GM18519 (cell line): ENCODE results near the gene SHROOM2.

Source experiments
- ATAC-seq: cut with Tn5 transposase; IDR thresholded peaks from one replicate; pipeline ENCODE4 v1.9.1; 2021; ENCODE audit warnings: mild to moderate bottlenecking, moderate library complexity; ENCODE audit not compliant: unreplicated experiment, low FRiP score

SHROOM2 gene

DNA sequence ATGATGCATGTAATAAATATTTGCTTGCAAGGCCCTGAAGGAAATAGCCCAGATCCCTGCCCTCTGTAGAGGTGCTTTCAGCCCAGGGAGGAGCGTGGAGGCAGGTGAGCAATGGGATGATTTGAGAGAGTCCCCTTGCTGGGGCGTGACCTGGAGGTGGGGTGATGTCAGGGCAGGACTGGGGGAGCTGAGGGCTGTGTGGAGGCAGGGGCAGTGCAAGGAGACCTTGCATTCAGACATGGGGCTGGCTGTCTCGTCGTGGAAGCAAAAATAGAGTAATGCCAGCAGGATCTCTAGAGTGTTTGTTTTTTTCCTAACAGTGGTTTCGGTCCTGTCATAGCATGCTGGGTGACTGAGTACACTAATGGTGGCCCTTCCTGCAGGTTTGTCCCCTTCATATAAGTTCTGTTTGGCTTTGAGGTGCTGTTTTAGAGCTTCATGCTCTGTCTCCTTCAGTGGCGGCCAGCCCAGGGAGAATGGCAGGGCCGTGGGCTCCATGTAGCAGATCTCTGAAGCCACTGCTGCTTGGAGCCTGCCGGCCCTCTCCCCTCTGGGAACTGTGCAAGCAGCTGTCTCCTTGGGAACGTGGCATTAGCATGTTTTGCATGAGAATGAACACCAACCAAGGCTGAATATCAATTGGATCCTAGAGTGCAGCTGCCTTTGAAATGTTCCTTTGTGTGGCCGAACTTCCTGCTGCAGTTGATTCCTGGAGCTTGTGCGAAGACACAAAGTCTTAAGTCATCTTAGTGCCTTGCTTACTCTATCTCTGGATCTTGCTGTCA, 141.7 kb downstream of the SHROOM2 start:
- ATAC-seq, result no peak

DNA sequence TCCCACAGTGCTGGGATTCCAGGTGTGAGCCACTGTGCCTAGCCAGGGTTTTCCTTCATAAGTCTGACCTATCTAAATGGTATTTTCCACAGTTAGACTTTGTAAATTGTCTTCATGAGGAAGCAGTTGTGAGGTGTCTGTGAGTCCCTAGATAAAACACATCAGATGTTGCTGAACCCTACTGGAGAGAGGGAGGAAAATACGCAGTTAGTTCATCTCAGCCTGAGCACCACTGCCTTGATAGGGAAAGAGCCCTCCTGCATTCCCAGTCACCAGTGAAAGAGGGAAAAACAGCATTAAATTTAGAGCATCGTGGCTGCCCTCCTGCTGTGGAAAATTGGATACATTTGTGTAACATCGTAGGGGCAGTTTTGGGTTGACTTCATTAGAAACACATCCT, 149.2 kb downstream of the SHROOM2 start:
- ATAC-seq, result no peak

DNA sequence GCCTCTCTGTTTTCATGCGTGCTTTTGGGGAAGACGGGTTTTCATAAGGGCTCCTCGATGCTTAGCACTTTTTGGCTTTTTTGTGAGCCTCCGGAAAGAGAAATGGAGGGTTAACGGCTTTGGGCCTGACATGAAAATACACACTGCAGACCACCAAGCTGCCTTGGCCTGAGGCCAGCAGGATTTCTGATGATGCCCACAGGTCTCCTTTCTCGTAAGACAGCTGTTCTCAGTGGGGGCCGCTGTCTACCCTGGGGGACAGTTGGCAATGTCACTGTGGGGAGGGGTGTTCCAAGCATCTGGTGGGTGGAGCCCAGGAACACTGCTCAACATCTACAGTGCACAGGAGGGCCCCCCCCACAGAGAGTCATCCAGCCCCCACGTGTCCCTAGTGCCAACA, 151.5 kb downstream of the SHROOM2 start:
- ATAC-seq, result no peak

DNA sequence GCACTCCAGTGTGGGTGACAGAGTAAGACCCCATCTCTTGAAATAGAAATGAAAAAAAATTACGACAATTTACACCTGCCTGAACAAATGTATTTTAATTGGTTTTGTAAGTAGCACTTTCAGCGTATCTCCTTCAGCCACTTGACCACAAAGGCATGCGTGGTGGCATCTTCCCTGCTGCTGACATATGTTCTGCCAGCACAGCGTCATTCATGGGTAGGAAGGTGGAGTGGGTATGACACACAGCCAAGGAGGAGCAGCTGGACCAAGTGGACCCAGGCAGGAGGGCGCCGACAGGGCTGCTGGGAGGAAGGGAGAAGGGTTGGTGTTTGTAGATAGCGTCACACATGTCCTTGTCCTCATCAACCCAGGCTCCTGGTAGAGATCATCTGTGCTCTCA, 152.3 kb downstream of the SHROOM2 start:
- no peak for ATAC-seq

DNA sequence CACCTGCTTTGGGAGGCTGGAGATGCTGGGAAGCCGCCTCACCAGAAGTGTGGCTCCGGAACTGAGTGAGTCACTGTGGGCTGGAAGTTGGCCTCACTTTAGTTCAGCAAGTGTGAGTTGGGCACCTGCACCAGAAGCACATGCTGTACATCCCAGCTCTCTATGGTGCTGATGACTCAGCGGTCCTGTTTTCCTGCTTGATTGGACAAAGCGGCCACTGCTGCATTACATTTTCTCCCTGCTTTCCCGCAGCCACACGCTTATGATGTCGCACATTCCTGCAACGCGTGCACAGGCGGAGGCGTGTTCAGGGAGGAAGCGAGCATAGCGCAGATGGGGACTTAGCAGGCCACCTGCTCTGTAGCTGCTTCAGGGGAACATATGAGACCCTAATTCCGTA, 154.2 kb downstream of the SHROOM2 start:
- ATAC-seq, result no peak

DNA sequence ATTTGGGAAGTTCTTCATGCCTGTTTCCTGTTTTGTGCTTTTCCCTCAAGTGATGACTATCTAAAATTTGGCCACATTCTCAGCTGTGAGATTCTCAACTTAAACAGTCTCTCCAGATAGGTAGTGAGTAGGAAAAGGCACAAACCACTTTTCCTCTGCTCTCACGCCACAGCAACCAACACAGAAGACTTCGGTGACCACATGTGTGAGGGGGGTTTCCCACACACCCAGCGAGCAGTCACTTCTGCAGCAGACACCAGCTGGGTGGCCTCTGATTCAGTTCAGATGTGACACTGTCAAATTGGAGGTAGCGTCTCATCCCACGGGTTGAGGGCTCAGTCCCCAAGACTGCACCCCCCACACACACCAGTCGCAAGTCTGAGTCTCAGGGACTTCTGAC, 155.9 kb downstream of the SHROOM2 start:
- peak; percentile 83 for ATAC-seq

DNA sequence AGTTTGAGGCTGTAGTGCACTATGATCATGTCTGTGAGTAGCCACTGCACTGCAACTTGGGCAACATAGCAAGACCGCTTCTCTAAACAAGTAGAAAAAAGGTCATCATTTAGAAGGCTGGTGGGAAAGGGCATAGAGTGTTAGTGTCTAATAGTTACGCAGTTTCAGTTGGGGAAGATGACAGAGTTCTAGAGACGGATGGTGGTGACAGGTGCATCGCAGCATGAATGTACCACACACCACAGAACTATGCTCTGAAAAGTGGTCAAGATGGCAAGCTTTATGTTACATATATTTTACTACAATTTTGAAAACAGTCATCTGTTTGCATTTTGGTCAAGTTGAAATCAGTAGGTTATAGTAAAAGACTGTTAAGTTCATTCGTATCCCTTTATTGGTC, 157.2 kb downstream of the SHROOM2 start:
- no peak for ATAC-seq

DNA sequence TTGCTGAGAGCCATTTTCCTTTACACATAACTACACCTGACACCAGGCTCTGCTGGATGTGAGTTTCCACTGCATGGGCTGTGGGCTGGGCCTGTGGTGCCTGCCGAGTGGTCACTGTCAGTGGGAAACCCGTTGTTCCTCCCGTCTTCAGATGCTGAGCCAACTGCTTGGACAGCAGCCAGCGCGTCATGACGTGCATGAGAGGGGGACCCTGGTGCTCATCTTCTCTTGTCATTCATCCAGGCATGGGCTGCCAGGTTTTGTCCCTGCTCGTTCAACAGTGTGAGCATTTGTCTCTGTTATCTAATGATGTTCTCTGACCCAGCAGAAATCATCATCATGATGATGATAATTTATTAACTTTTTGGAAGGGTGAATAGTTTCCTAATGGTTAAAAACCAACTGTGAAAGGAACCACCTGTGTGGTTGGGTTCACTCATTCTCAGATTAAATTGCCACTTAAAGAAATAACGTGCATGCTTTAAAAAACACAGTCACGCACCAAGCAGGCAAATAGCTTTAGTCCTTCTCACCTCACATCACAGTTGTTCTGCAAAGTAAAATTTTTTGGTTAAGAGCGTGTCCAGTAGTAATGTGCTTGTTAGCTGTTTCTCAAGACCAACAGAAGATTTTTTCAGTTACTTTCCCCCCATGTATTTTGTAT, 161.0 kb downstream of the SHROOM2 start:
- no peak for ATAC-seq

DNA sequence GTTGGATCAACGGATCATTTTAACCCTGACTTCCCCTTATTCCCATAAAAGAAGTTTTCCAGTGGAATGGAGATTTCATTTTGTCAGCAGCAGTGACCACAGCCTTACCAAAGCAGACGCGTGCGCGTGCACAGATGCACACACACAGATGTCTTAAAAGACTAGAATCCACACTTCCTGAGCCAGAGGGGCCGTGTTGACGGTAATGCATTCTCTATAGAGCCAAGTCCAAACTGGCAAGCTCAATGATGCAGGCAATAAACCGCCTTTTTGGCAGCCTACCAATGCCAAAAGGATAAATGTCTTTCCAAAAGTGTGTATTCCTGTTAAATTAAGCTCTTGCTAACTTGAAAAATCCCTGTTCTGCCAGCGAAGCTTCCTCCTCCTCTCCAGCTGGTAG, 162.2 kb downstream of the SHROOM2 start:
- ATAC-seq, result no peak

DNA sequence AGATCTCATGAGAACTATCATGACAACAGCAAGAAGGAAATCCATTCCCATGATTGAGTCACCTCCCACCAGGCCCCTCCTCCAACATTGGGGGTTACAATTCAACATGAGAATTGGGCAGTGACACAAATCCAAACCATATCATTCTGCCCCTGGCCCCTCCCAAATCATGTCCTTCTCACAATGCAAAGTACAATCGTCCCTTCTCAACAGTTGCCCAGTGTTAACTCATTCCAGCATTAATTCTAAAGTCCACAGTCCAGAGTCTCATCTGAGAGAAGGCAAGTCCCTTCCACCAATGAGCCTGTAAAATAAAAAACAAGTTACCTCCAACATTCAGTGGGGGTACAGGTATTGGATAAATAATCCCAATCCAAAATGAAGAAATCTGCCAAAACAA, 166.1 kb downstream of the SHROOM2 start:
- ATAC-seq, result no peak

DNA sequence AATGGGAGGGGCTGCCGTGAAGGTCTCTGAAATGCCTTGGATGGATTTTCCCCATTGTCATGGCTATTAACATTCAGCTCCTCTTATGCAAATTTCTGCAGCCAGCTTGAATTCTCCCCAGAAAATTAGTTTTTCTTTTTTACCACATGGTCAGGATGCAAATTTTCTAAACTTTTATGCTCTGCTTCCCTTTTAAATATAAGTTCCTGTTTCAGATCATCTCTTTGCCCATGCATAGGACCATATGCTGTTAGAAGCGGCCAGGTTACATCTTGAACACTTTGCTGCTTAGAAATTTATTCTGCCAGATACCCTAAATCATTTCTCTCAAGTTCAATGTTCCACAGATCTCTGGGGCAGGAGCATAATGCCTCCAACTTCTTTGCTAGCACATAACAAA, 167.2 kb downstream of the SHROOM2 start:
- ATAC-seq, result no peak

DNA sequence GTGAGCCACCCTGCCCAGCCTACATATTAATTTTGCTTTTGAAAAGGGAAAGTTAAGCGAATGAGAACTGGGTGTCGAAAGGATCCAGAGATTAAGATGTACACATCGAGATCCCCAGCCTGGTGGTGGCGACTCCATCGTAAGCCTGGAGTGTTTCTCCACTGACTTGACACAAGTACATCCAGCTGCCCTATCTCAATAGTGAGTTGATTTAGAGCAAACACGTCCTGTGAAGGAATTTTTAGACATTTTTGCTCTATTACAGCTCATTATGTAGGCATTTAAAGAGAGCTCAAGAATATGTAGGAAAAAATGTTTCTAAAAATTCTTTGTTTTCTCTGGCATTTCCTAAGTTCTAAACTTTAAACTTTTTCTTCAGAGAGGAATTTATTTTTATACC, 169.3 kb downstream of the SHROOM2 start:
- no peak for ATAC-seq

DNA sequence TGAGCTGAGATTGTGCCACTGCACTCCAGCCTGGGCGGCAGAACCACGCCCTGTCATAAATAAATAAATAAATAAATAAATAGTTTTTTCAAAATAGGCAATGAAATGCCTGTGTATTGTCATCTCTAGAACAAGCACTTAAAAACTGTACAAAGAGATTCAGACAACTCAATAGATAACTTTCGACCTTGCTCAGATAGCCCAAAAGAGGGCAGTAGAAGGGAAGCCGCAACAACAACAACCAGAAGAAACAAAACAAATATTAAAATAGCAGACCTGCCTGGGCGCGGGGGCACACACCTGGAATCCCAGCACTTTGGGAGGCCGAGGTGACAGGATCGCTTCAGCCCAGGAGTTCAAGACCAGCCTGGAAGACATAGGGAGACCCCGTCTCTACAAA, 171.5 kb downstream of the SHROOM2 start:
- ATAC-seq, result peak; percentile 59

DNA sequence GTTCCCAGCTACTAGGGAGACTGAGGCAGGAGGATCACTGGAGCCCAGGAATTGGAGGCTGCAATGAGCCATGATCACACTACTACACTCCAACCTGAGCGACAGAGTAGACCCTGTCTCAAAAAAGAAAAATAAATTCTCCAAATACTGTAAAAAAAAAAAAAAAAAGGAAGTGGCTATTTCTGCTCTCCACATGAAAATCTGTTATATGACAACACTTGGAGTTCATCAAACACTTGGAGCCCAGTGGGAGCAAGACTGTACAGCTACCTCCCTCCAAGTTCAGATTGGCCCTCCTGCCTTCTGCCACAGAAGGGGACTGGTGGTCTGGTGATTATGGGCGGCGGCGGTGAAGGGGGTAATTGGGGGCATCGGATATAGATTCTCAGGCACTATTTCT, 172.0 kb downstream of the SHROOM2 start:
- ATAC-seq, result no peak

DNA sequence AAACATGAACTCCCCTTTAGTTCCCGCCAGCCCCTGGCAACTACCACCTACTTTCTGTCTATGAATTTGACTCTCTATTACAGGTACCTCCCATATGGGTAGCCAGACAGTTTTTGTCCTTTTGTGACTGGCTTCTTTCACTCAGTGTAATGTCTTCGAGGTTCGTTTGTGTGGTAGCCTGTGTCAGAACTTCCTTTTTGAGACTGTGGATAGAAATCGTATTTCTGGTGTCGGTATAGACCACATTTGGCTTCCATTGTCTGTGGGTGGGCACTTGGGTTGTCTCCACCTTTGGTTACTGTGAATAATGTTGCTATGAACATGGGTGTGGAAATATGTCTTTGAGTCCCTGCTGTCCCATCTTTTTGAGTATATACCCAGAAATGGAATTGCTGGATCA, 175.5 kb downstream of the SHROOM2 start:
- no peak for ATAC-seq

DNA sequence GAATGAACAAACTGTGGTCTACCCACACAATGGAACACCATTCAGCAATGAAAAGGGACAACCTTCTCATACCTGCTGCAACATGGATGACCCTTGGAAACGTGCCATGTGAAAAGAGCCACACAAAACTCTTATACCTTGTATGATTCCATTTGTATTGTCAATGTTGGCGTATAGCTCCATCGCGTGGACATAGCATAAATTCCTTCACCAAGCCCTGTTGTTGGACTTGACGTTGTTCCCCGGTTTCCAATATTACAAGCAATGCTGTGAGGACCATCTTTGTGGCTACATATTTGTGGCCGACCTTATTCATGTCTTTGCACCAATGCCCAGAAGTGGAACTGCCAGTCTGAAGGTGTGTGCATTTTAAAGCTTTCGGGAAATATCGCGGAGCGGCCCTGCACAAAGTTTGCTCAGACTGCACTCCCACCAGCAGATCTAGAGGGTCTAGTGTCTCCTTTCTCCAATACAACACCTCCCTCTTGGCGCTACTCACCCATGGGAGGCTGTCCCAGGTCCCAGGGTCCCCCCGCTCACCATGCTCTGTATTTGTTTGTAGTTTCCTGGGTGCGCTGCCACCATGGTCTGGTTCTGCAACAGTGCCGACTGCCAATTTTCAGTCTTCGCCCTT, 180.7 kb downstream of the SHROOM2 start, which contains the start of gene CLDN34:
CLDN34 (plus strand) TSS at position 584 of the 634 bp plus-strand sequence; CDS start at position 584, 0 bp downstream.
- no peak for ATAC-seq

DNA sequence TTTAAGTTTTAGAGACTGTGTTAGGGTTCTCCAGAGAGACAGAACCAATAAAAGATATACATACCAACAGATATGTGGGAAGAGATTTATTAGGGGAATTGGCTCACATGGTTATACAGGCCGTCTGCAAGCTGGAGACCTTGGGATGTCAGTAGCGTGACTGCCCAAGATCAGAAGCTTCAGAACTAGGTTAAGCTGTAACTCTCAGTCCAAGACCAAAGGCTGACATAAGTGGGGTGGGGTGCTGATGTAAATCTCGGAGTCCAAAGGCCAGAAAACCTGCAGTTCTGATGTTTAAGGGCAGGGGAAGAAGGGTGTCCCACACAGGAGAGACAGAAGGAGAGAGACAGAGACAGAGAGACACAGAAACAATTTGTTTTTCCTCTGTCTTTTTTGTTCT, 191.4 kb downstream of the SHROOM2 start:
- no peak for ATAC-seq

DNA sequence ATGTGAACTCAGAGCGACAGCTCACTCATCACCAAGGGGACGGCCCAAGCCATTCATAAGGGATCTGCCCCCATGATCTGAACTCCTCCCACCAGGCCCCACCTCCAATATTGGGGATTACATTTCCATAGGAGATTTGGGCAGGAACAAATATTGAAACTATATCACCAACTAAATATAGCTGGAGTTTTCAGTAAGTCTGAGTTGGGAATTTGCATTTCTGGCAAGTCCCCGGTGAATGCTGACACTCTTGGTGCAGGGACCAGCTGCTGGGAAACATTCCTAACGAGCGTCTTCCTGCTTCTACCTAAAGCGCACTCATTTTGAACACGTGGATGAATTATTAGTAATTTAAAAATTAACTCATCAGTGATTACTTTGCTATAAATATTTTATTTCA, 194.2 kb downstream of the SHROOM2 start:
- ATAC-seq, result no peak

DNA sequence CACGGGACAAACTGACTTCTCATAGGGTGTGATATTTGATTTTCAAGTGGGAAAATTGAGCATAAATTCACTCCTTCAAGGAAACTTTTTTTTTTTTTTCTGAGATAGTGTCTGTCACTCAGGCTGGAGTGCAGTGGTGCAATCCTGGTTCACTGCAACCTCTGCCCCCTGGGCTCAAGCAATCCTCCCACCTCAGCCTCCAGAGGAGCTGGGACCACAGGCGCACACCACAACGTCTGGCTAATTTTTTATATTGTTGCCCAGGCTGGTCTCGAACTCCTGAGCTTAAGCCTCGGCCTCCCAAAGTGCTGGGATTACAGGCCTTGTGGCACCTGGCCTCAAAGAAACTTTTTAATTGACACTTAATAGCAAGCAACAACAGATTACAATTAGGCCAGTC, 194.7 kb downstream of the SHROOM2 start:
- no peak for ATAC-seq

DNA sequence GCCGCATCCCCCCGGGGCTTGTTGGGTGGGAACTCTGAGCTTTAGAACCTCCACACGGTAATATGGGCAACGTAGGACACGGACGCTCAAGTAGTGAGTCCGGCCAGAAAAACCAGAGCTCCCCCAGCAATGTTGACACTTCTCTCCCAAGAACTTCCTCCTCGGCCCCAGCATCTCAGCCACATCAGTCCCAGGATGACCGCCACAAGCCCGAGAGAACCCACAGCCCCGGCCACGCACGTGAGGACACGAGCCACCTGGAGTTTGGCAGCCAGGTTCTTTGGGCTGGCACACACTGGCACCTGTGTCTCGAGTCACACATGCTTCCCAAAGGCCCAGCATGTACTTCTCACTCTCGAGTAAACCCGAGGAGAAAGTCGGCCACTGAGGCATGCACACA, 197.2 kb downstream of the SHROOM2 start:
- no peak for ATAC-seq

DNA sequence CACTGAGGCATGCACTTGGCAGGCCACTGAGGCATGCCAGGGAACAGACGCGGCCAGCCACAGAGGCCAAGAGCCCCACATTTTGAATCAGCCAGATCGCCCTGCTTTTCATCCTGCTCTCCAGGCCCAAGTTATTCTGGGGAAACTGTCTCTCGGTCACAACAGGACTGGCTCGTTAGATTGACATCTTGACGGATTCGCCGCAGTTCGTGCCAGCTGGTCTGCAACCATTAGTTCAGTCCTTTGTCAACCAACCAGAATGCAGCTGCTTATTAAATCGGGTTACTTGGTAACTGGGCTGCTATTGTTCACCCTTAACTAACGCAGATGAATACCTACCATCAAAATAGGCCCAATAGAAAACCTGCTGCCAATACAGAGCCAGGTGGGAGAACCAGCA, 197.6 kb downstream of the SHROOM2 start:
- ATAC-seq, result no peak

DNA sequence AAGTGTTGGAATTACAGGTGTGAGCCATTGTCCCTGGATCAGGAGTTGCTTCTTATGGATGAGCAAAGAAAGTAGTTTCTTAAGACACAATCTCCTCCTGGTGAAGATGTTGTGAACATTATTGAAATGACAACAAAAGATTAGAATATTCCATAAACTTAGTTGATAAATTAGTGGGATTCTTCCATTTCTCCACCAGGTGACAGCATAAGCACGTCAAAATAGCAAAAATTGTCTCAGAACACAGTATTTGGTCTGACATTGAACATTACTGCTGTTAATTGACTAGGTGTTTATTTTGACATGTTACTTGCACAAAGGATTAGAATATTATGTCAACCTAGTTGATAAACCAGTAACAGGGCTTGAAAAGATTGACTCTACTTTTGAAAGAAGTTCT, 202.5 kb downstream of the SHROOM2 start:
- ATAC-seq, result no peak
